ENCODE data around the gene TP53I11.

DNA sequence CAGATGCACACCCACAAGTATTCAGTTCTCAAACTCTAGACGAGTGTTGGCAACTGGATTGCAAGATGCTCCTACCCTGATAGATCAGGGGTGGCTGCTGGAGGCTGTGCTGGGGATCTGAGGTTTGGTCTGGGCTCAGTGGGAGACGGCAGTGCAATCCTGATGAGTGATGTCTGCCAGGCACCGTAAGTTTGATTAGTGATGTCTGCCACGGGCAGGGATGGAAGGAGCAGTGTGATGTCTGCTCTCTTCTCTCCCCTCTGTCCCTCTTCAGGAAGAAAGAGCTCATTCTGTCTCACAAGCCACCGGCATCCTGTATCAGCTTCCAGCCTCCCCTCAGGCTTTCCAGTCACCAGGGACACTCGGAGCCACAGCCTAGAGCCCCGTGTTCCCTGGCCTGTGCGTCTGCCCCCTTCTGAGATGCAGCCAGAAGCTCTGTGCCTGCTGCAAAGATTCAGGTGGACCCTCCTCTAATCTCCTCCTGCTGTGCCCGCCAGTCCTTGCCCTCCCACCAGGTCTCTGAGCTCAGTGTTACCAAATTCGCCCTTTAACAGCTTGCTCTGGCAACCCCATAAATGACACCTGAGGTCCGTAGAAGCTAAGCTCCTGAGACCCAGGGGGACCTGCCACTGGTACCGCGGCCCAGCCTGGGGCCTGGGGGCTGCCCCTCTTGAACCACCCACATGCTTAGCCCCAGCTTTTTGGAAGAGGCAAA, 19.9 kb downstream of the TP53I11 start:
- TF ChIP-seq EP300 (IDR thresholded peaks at IDR 0.05) (no peak), POLR2A (IDR thresholded peaks at IDR 0.05) (no peak), POLR2AphosphoS5 (IDR thresholded peaks at IDR 0.05) (no peak)
- TF ChIP-seq, protein P1, sequence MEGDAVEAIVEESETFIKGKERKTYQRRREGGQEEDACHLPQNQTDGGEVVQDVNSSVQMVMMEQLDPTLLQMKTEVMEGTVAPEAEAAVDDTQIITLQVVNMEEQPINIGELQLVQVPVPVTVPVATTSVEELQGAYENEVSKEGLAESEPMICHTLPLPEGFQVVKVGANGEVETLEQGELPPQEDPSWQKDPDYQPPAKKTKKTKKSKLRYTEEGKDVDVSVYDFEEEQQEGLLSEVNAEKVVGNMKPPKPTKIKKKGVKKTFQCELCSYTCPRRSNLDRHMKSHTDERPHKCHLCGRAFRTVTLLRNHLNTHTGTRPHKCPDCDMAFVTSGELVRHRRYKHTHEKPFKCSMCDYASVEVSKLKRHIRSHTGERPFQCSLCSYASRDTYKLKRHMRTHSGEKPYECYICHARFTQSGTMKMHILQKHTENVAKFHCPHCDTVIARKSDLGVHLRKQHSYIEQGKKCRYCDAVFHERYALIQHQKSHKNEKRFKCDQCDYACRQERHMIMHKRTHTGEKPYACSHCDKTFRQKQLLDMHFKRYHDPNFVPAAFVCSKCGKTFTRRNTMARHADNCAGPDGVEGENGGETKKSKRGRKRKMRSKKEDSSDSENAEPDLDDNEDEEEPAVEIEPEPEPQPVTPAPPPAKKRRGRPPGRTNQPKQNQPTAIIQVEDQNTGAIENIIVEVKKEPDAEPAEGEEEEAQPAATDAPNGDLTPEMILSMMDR (IDR thresholded peaks at IDR 0.05): no peak

All from suprapubic skin (tissue), 4 donors.